Embryonic facial prominence (tissue), 1 donor: ENCODE data around the gene ISL2.
"Not testable (repeated sequence)": the region's sequence is repeated elsewhere in the genome, so short reads cannot be mapped to it uniquely, and the experiment has no call there.

Source experiments
- DNase-seq: peaks from one replicate; pipeline ENCODE4 v3.0.0-alpha.2; 2016; ENCODE audit errors: extremely low spot score

Gene ISL2

GRCh38 chr15:76336254-76337058 is at the start of gene ISL2:
Gene ISL2, plus strand, starts transcription at chr15:76336773. Its CDS starts 111 bp downstream, at chr15:76336884.
- no peak for DNase-seq

DNA sequence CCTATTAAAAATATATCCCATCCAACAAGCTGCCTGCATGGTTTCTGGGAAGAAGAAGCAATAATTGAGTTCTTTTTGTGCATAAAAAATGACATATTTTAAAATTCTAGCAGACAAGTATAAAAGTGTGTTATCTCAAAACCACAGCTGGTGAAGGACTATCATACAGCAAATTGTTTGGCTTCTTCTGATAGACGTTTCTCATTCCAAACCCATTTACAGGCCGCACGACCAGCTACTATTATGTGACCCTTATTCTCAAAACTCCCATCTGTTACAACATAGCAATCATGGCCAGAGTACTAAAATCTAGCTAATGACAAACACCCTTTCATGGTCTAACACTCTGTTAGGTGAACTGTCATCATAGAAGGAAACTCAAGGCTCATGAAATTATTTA is 47.0 kb upstream of the ISL2 start:
- no peak for DNase-seq

DNA sequence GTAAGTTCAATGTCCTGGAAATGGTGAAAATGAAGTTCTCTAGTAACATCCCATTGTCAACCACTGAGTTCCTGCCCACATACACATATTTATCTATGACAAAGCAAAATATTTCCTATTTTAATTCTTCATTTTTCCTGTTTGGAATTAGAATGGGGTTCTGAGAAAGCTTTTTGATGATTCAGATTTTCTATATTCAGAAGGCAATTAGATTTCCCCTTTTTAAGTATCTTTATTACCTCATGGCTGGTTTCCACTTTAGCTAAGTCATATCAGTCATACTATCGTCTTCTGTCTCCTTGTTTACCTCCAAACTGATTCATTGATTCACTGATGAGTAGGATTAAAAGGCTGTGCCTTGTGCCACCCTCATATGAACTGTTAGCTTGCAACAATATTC is 43.2 kb upstream of the ISL2 start:
- no peak for DNase-seq

DNA sequence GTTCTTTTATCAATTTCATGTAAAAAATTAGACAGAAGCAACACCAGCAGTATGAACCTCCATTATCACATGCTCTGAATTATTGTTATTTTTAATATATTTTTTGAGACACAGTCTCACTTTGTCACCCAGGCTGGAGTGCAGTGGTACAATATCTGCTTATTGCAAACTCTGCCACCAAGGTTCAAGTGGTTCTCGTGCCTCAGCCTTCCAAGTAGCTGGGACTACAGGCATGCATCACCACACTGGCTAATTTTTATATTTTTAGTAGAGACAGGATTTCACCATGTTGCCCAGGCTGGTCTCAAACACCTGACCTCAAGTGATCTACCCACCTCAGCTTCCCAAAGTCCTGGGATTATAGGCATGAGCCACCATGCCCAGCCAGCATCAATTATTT is 42.1 kb upstream of the ISL2 start:
- not testable (repeated sequence) for DNase-seq

DNA sequence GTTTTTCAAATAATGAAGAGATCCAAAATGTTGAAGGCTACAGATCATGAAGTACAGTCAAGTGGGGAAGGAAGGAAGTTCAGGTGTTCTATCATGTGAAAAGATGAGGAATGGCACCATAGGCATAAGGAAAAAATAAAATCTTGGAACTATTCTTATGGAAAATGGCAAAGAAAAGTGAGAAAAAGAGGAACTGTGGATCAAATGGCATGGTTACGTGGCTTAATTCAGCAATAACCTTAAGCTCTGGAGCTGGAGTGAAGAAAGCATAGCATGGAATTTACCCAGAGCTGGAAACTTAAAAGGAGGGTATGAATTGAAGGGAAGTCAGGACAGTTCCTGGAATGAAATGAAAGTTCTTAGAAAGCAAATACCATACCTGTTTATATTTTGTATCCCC is 39.7 kb upstream of the ISL2 start:
- DNase-seq = no peak

DNA sequence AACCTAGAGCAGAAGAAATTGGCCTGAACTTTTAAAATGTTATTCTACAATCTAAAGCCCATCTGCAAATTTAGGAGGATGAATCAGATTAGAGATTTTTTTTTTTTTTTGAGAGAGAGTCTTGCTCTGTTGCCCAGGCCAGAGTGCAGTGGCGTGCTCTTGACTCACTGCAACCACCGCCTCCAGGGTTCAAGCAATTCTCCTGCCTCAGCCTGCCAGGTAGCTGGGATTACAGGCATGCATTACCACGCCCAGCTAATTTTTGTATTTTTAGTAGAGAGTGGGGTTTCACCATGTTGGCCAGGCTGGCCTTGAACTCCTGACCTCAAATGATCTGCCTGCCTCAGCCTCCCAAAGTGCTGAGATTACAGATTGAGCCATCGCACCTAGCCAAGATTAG is 38.6 kb upstream of the ISL2 start:
- DNase-seq = not testable (repeated sequence)

GRCh38 chr15:76298986-76299385 is 37.6 kb upstream of the ISL2 start:
- DNase-seq = no peak

- DNase-seq = no peak
Measured at GRCh38 chr15:76299786-76300185, 36.8 kb upstream of the ISL2 start.

DNA sequence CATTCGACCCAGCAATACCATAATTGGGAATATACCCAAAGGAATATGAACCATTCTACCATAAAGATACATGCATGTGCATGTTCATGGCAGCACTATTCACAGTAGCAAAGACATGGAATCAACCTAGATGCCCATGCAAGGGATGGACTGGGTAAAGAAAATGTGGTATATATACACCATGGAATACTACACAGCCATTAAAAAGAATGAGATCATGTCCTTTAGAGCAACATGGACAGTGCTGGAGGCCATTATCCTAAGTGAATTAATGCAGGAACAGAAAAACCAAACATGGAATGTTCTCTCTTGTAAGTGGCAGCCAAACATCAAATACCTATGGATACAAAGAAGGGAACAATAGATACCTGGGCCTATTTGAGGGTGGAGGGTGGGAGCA is 32.7 kb upstream of the ISL2 start:
- DNase-seq = no peak

- no peak for DNase-seq
Measured at GRCh38 chr15:76309601-76310330, 26.8 kb upstream of the ISL2 start.

- no peak for DNase-seq
Measured at GRCh38 chr15:76310475-76311099, 26.0 kb upstream of the ISL2 start.

DNA sequence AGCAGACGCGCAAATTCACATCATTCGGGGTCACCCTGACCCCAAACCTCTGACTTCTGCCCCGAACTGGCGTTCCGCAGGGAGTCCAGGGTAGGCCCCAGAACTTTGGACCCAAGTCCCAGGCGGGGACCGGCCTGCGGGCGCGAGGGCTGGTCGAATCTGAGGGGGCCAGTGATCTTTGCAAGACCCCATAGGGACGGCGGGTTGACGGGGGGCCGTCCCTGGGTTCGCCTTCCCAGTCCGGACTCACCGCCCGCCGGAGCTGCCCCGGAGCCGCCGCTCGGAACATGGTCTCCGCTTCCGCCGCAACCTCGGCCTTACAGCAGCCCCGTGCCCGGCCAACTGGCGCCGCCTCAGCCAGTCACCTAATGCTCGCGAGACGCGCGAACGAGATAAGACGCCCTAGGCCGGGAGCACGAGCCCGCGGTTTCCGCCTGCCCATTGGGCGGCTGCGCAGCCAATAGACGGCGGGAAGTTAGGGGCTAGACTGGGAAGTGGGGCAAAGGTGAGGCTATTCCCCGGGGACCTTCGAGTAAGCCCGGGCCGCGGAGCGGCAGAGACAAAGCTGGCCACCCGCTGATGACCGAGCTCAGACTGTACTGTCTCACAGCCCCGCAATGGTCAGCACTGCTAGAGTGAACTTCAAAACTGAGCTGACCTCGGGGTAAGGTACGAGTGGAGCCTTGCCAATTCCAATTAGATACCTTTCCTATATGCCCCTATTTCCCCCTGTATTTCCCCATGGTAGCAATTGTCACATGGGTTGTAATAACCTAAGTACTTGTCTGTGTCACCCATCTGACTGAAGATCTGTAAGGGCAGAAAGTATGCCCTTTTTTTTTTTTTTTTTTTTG is 25.2 kb upstream of the ISL2 start, which contains the start of gene ETFA:
Gene ETFA (minus strand): TSS at position 370 of the 854 bp plus-strand sequence. CDS start 81 bp downstream, at position 289.
- DNase-seq = peak; percentile 88

- no peak for DNase-seq
Measured at GRCh38 chr15:76312540-76313174, 23.9 kb upstream of the ISL2 start.

DNA sequence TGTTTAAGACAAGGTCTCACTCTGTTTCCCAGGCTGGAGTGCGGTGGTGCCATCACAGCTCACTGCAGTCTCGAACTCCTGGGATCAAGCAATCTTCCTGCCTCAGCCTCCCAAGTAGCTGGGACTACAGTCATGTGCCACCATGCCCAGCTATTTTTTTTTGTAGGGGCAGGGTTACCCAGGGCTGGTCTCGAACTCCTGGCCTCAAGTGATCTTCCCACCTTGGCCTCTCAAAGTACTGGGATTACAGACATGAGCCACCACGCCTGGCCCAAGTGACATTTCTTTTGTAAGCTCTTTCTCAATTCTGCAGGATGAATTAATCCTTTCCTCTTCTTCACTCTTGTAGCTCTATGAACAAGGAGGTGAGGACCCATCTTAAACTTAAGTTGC is 23.4 kb upstream of the ISL2 start:
- not testable (repeated sequence) for DNase-seq

DNA sequence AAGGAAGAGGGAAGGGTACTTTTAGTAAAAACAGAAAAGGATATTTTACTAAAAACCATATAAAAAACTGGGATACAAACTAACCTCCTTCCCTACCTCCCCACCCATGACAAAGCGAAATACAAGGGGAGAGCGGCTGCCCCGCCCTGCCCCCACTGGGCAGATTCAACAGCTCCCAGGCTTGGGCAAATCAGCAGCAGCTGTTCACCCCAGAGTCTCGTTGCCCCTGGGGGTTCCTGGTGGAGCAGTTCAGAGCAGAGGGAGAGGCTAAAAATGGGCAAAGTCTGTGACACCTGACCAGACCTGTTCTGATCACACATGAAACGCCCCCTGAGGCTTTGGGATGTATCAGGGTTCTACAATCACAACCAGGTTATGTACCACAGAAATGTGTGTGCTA is 22.8 kb upstream of the ISL2 start:
- DNase-seq = no peak

GRCh38 chr15:76320012-76320411 is 16.6 kb upstream of the ISL2 start:
- no peak for DNase-seq

DNA sequence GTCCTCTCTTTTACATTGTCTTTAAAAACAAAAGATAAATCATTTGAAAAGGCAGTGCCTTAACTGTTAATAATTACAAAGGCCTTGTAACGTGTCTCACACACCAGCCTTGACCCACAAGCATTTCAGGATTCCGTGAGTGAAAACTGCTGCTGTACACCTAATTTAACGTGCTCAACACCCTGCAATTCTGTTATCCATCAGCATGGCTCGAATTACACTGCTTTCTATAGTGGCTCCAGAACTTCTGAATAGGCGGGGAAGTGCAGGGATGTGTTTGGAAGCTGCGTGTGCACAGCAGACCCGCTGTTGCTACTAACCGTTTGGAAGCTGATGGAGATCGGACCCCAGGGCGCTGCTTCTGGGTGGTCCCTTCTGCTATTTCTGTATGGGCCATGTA is 15.4 kb upstream of the ISL2 start:
- no peak for DNase-seq

- no peak for DNase-seq
Measured at GRCh38 chr15:76321602-76322001, 15.0 kb upstream of the ISL2 start.

DNA sequence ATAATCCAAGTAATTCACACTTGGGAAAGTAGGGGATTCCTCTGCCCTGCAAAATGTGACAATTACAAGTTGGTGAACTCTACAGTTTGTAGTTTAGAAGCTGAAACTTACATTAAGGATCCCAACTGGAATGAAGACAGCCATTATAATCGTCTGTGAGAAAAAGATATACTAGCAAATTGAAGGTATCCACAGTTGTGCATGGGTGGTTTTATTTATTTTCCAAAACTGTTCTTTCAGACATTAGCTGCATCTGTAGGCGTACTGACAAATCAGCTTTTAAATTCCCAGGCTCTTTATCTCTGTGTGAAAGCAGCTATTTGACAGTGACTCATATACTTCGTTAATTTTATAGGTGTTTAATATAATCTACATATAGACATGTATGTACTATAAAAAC is 12.5 kb upstream of the ISL2 start:
- no peak for DNase-seq

DNA sequence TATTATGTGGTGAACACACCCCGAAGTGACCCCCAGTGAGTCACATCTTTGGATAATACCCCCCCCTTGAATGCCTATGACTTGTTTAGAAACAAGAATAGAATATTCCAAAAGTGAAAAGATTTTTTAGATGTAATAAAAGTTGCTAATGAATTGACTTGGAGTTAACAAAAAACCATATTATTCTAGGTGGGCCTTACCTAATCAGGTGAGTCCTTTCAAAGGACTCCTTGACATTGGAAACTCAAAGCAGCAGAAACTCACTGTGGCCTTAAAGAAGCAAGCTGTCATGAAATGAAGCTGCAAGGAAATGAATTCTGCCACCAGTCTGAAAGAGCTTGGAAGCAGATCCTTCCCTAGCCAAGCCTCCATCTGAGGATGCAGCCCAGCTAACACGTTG is 10.9 kb upstream of the ISL2 start:
- no peak for DNase-seq
